Panc1 (cell line): ENCODE measurements around the gene OR2B2.

Source experiments
- POLR2AphosphoS5 ChIP-seq: IDR thresholded peaks from 2 replicates; pipeline ENCODE4 v1.6.1; 2012; ENCODE audit warnings: mild to moderate bottlenecking, low read depth, low read length, moderate library complexity
- TF ChIP-seq, protein P1 (sequence below), 2 experiments: IDR thresholded peaks; 2 replicates each; pipeline ENCODE4 v1.6.1; 2011 to 2012; ENCODE audit warnings: low read depth in 2 of 2, control low read depth in 1 of 2, low read length in 1 of 2, mild to moderate bottlenecking in 1 of 2, moderate library complexity in 1 of 2; ENCODE audit not compliant: insufficient read depth in 1 of 2

DNA sequence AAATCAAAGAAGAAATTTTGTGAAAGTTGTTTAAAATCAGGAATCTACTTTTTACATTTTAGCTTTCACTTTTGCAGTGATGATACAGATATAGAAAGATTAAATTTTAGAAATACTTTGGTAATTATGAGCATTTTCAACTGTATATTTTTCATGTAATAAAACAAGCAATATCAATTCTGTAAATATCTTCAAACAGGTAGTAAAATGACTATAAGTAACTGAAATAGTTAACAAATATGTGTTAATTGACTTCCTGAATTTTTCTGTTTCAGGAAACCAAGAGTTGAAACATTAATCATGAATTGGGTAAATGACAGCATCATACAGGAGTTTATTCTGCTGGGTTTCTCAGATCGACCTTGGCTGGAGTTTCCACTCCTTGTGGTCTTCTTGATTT lies 44.7 kb upstream of the OR2B2 start, which contains the start of gene OR2B6:
- no peak for TF ChIP-seq POLR2AphosphoS5
- TF ChIP-seq, protein P1, sequence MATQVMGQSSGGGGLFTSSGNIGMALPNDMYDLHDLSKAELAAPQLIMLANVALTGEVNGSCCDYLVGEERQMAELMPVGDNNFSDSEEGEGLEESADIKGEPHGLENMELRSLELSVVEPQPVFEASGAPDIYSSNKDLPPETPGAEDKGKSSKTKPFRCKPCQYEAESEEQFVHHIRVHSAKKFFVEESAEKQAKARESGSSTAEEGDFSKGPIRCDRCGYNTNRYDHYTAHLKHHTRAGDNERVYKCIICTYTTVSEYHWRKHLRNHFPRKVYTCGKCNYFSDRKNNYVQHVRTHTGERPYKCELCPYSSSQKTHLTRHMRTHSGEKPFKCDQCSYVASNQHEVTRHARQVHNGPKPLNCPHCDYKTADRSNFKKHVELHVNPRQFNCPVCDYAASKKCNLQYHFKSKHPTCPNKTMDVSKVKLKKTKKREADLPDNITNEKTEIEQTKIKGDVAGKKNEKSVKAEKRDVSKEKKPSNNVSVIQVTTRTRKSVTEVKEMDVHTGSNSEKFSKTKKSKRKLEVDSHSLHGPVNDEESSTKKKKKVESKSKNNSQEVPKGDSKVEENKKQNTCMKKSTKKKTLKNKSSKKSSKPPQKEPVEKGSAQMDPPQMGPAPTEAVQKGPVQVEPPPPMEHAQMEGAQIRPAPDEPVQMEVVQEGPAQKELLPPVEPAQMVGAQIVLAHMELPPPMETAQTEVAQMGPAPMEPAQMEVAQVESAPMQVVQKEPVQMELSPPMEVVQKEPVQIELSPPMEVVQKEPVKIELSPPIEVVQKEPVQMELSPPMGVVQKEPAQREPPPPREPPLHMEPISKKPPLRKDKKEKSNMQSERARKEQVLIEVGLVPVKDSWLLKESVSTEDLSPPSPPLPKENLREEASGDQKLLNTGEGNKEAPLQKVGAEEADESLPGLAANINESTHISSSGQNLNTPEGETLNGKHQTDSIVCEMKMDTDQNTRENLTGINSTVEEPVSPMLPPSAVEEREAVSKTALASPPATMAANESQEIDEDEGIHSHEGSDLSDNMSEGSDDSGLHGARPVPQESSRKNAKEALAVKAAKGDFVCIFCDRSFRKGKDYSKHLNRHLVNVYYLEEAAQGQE (IDR thresholded peaks at IDR 0.05; ENCODE audit: insufficient read depth in 1 of 2, low read depth in 2 of 2, low read length in 1 of 2): no peak
